K562 (cell line): Measurements from ENCODE around the gene PI4K2B. TPM values are rescaled to one million over a fixed set of nuclear protein-coding genes. Genes with fewer than 3 reads are reported as not detected.

Experiments
- BRF2 ChIP-seq: IDR thresholded peaks from 3 replicates; pipeline ENCODE4 v1.6.1; 2011; ENCODE audit warnings: borderline replicate concordance, mild to moderate bottlenecking; ENCODE audit not compliant: insufficient read length, insufficient read depth
- DIDO1 ChIP-seq: fragments of 450-650 bp; IDR thresholded peaks from 2 replicates; pipeline ENCODE4 v1.6.1; 2016; ENCODE audit warnings: low read depth, missing biosample characterization, missing genetic modification characterization
- EGR1 ChIP-seq: fragments of 450-650 bp; conservative IDR thresholded peaks from 2 replicates; pipeline ENCODE4 v1.6.1; 2017; ENCODE audit warnings: mild to moderate bottlenecking
- GMEB1 ChIP-seq: fragments of 250-450 bp; sonication (Bioruptor Pico); IDR thresholded peaks from 2 replicates; pipeline ENCODE4 v1.4.0; 2020; ENCODE audit warnings: mild to moderate bottlenecking
- IRF1 ChIP-seq: sonication (generic); formaldehyde crosslinking; IDR thresholded peaks from 2 replicates; pipeline ENCODE4 v1.8.0; 2022; ENCODE audit warnings: missing genetic modification reagents, mild to moderate bottlenecking, borderline replicate concordance
- MTA2 ChIP-seq: fragments of 450-650 bp; IDR thresholded peaks from 2 replicates; pipeline ENCODE4 v1.6.1; 2016; ENCODE audit warnings: low read depth
- PTTG1 ChIP-seq: fragments of 450-650 bp; IDR thresholded peaks from 2 replicates; pipeline ENCODE4 v1.6.1; 2016; ENCODE audit warnings: low read depth, mild to moderate bottlenecking, missing genetic modification characterization, missing compliant biosample characterization
- TAF1 ChIP-seq: IDR thresholded peaks from 2 replicates; pipeline ENCODE4 v1.6.1; 2011; ENCODE audit warnings: mild to moderate bottlenecking, low read length, moderate library complexity; ENCODE audit not compliant: insufficient read depth, control insufficient read depth, severe bottlenecking; ENCODE audit errors: extremely low read depth
- ZFP30 ChIP-seq: fragments of 250-450 bp; sonication (Bioruptor Pico); IDR thresholded peaks from 2 replicates; pipeline ENCODE4 v1.8.0; 2022; ENCODE audit warnings: moderate library complexity, mild to moderate bottlenecking, inconsistent platforms, borderline replicate concordance
- ZNF197 ChIP-seq: fragments of 200-800 bp; sonication (Bioruptor generic); IDR thresholded peaks from 2 replicates; pipeline ENCODE4 v1.6.1; 2016; ENCODE audit warnings: low read depth, missing genetic modification characterization, missing compliant biosample characterization
- ZNF717 ChIP-seq: fragments of 250-450 bp; sonication (Bioruptor Pico); IDR thresholded peaks from 2 replicates; pipeline ENCODE4 v1.5.0; 2021
- polyA plus RNA-seq, 8 experiments: library from polyadenylated mRNA; depleted of rRNA in 4 of 8; stranded (reverse) in 5 of 8; unstranded in 3 of 8; fragments of >200 nt; fragmentation: Nextera tagmentation in 2 of 8; fragmentation: Illumina TruSeq in 1 of 8; extraction: Ambion mirVana in 2 of 8; extraction: Trizol in 1 of 8; gene quantifications; 2 replicates each; pipeline versions ENCODE4 v1.2.1 to v1.2.3, GENCODE V29; 2011 to 2014; ENCODE audit warnings: inconsistent platforms in 1 of 8, missing spikeins in 1 of 8
- total RNA-seq, 7 experiments: library from RNA; depleted of rRNA in 6 of 7; stranded (reverse); fragments of >200 nt in 6 of 7; fragmentation: Illumina TruSeq in 2 of 7; extraction: Trizol in 2 of 7; gene quantifications; 2 replicates each; pipeline versions ENCODE4 v1.2.1 to v1.2.3, GENCODE V29; 2011 to 2021; ENCODE audit warnings: low replicate concordance in 1 of 7
- TF ChIP-seq, protein P1 (sequence below): fragments of 450-650 bp; formaldehyde crosslinking; IDR thresholded peaks from 2 replicates; pipeline ENCODE4 v1.4.0; 2022; ENCODE audit warnings: missing genetic modification characterization

Gene PI4K2B
- total and polyA plus RNA-seq, 9 of the 15 experiments (the other 6 are each of a cell fraction or from before 2014, with no cell fraction given) = 4.5 to 21.4 (median 16.5) TPM

GRCh38 chr4:25312496-25313200, 78.8 kb downstream of the PI4K2B start, which contains the start of gene ZCCHC4 (continued):
- peak; percentile 62 for TF ChIP-seq GMEB1 (CRISPR knock-in tag)
- no peak for TF ChIP-seq ZFP30 (CRISPR knock-in tag)
- 0 out of 2 replicates have a peak, but pooled peaks have one; percentile 59 for TF ChIP-seq IRF1
- TF ChIP-seq, protein P1, sequence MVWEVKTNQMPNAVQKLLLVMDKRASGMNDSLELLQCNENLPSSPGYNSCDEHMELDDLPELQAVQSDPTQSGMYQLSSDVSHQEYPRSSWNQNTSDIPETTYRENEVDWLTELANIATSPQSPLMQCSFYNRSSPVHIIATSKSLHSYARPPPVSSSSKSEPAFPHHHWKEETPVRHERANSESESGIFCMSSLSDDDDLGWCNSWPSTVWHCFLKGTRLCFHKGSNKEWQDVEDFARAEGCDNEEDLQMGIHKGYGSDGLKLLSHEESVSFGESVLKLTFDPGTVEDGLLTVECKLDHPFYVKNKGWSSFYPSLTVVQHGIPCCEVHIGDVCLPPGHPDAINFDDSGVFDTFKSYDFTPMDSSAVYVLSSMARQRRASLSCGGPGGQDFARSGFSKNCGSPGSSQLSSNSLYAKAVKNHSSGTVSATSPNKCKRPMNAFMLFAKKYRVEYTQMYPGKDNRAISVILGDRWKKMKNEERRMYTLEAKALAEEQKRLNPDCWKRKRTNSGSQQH = no peak
- TF ChIP-seq PTTG1 (tag) = no peak
- TF ChIP-seq TAF1 = peak; percentile 98
- TF ChIP-seq MTA2 = no peak
- no peak for TF ChIP-seq ZNF717 (CRISPR knock-in tag)
- peak; percentile 89 for TF ChIP-seq DIDO1
- TF ChIP-seq BRF2 = no peak
- TF ChIP-seq ZNF197 (CRISPR knock-in tag) = peak; percentile 67; the same call in 1 of the 2 replicates
- peak; percentile 73 for TF ChIP-seq EGR1
